HepG2 (cell line): ENCODE results near the gene ZNF394. TPM values are rescaled to one million over a fixed set of nuclear protein-coding genes. Genes with fewer than 3 reads are reported as not detected.
A peak's percentile ranks its signal among the peaks of the same experiment; 100 is the strongest.

Experiments
- BRCA1 ChIP-seq: sonication (generic); formaldehyde crosslinking; IDR thresholded peaks from 2 replicates; pipeline ENCODE4 v1.4.0; 2020; ENCODE audit warnings: missing genetic modification reagents
- CHD4 ChIP-seq: fragments of 200-600 bp; sonication (generic); IDR thresholded peaks from 2 replicates; pipeline ENCODE4 v1.7.0; 2017; ENCODE audit warnings: mild to moderate bottlenecking, low read length, borderline replicate concordance
- DRAP1 ChIP-seq: IDR thresholded peaks from 2 replicates; pipeline ENCODE4 v1.6.1; 2016; ENCODE audit warnings: missing genetic modification reagents, missing compliant biosample characterization
- FOXM1 ChIP-seq: sonication (generic); formaldehyde crosslinking; IDR thresholded peaks from 2 replicates; pipeline ENCODE4 v1.5.0; 2020; ENCODE audit warnings: missing genetic modification reagents
- GABPA ChIP-seq, 2 experiments: IDR thresholded peaks; 2 replicates each; pipeline ENCODE4 v1.6.1; 2011 to 2016; ENCODE audit warnings: low read depth in 2 of 2, low read length in 1 of 2, missing biosample characterization in 1 of 2, missing genetic modification characterization in 1 of 2
- HCFC1 ChIP-seq: fragments of 150-350 bp; IDR thresholded peaks from 2 replicates; pipeline ENCODE4 v1.6.1; 2014; ENCODE audit warnings: low read depth, low read length
- IKZF1 ChIP-seq: fragments of 450-650 bp; IDR thresholded peaks from 2 replicates; pipeline ENCODE4 v1.7.1; 2016
- KMT2A ChIP-seq: sonication (generic); formaldehyde crosslinking; IDR thresholded peaks from 2 replicates; pipeline ENCODE4 v1.4.0; 2020; ENCODE audit warnings: missing genetic modification reagents
- MBD4 ChIP-seq: IDR thresholded peaks from 2 replicates; pipeline ENCODE4 v1.6.1; 2012; ENCODE audit warnings: low read length, inconsistent platforms, borderline replicate concordance
- PAWR ChIP-seq: sonication (generic); formaldehyde crosslinking; IDR thresholded peaks from 2 replicates; pipeline ENCODE4 v1.4.0; 2020; ENCODE audit warnings: missing genetic modification reagents, mild to moderate bottlenecking, borderline replicate concordance
- PAXIP1 ChIP-seq: sonication (generic); formaldehyde crosslinking; conservative IDR thresholded peaks from 2 replicates; pipeline ENCODE4 v1.4.0; 2020; ENCODE audit warnings: mild to moderate bottlenecking, missing genetic modification reagents, moderate library complexity
- RCOR2 ChIP-seq: IDR thresholded peaks from 2 replicates; pipeline ENCODE4 v1.6.1; 2016; ENCODE audit warnings: missing biosample characterization, missing genetic modification reagents
- RFXAP ChIP-seq: sonication (generic); formaldehyde crosslinking; IDR thresholded peaks from 2 replicates; pipeline ENCODE4 v1.4.0; 2020; ENCODE audit warnings: missing genetic modification reagents, borderline replicate concordance
- SAP130 ChIP-seq: IDR thresholded peaks from 2 replicates; pipeline ENCODE4 v1.6.1; 2016; ENCODE audit warnings: low read depth
- SRSF1 ChIP-seq: fragments of 200-400 bp; formaldehyde crosslinking; optimal IDR thresholded peaks from 2 replicates; pipeline ENCODE3; 2017; ENCODE audit warnings: mild to moderate bottlenecking, low read depth, low read length, moderate library complexity
- STAG1 ChIP-seq: sonication (generic); formaldehyde crosslinking; IDR thresholded peaks from 2 replicates; pipeline ENCODE4 v1.4.0; 2020; ENCODE audit warnings: missing genetic modification reagents
- ZFP62 ChIP-seq: sonication (generic); formaldehyde crosslinking; IDR thresholded peaks from 2 replicates; pipeline ENCODE4 v1.4.0; 2020; ENCODE audit warnings: missing genetic modification reagents
- ZNF143 ChIP-seq: sonication (generic); formaldehyde crosslinking; IDR thresholded peaks from 2 replicates; pipeline ENCODE4 v1.4.0; 2020; ENCODE audit warnings: missing genetic modification reagents
- ZNF773 ChIP-seq: sonication (generic); formaldehyde crosslinking; IDR thresholded peaks from 2 replicates; pipeline ENCODE4 v1.4.0; 2020; ENCODE audit warnings: missing genetic modification reagents, borderline replicate concordance
- ZNF784 ChIP-seq: sonication (generic); formaldehyde crosslinking; IDR thresholded peaks from 2 replicates; pipeline ENCODE4 v1.5.1; 2020; ENCODE audit warnings: missing genetic modification reagents, mild to moderate bottlenecking, borderline replicate concordance
- polyA plus RNA-seq, 8 experiments: library from polyadenylated mRNA; depleted of rRNA in 3 of 8; stranded (reverse) in 7 of 8; unstranded in 1 of 8; fragments of >200 nt; fragmentation: Illumina TruSeq in 4 of 8; extraction: Trizol in 4 of 8; gene quantifications; 2 replicates each; pipeline versions ENCODE4 v1.2.1 to v1.2.3, GENCODE V29; 2011 to 2016; ENCODE audit warnings: low read depth in 4 of 8, missing spikeins in 1 of 8, mixed read lengths in 1 of 8; ENCODE audit not compliant: insufficient read depth in 1 of 8
- total RNA-seq, 5 experiments: library from RNA; depleted of rRNA; stranded (reverse); fragments of >200 nt; fragmentation: Illumina TruSeq; extraction: Trizol; gene quantifications; 2 replicates each; pipeline ENCODE4 v1.2.3, GENCODE V29; 2016; ENCODE audit warnings: low read depth in 1 of 5
- TF ChIP-seq, protein P1 (sequence below): sonication (generic); formaldehyde crosslinking; IDR thresholded peaks from 2 replicates; pipeline ENCODE4 v1.9.0; 2021; ENCODE audit warnings: missing genetic modification reagents, mild to moderate bottlenecking, borderline replicate concordance
- TF ChIP-seq, protein P2 (sequence below): sonication (generic); formaldehyde crosslinking; IDR thresholded peaks from 2 replicates; pipeline ENCODE4 v1.5.0; 2020; ENCODE audit warnings: mild to moderate bottlenecking, missing genetic modification reagents, borderline replicate concordance

Gene ZNF394
- total and polyA plus RNA-seq, 2 of the 13 experiments (the other 11 are each of a cell fraction or from before 2014, with no cell fraction given): 7.8 to 19.6 TPM

DNA sequence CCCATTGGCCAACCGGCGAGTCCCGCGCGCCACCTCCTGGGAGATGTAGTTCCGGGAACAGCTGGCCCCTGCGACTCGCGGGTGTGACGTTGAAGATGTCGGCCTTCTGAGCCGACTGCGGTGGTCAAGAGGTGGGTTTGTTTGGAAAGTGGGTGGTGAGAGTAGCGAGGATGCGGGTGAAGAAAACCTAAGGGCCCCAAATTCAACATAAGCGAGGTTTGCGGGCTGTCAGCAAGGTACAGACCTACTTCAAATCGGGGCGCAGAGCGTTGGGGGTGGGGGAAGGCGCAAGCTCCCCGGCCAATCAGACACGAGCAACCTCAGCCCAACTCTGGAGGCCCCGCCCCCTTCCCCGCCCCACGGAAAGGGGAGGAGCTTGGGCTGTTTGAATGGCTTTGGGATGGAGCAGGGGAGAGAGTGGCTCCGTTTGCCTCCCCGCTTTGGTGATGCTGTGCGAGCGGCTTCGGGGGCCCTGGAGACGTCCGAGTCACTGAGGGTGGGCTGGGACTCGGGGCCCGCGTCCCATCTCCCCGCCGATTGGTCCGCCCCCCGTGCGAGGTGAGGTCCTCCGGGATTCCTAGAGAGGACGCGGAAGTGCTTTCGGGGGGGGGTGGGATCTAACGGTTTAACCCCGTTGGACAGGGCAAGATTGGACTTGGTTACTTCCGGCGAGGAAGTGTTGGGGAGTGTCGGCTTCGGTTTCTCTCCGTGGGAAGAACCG lies 4.7 kb upstream of the ZNF394 start, which contains the start of gene ZKSCAN5 (continued):
- peak; percentile 41 for TF ChIP-seq PAXIP1 (CRISPR knock-in tag)
- TF ChIP-seq FOXM1: no peak
- TF ChIP-seq, protein P1, sequence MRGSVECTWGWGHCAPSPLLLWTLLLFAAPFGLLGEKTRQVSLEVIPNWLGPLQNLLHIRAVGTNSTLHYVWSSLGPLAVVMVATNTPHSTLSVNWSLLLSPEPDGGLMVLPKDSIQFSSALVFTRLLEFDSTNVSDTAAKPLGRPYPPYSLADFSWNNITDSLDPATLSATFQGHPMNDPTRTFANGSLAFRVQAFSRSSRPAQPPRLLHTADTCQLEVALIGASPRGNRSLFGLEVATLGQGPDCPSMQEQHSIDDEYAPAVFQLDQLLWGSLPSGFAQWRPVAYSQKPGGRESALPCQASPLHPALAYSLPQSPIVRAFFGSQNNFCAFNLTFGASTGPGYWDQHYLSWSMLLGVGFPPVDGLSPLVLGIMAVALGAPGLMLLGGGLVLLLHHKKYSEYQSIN (CRISPR knock-in tag): no peak
- TF ChIP-seq KMT2A: 0 out of 2 replicates have a peak, but pooled peaks have one; percentile 78
- no peak for TF ChIP-seq CHD4
- TF ChIP-seq PAWR (CRISPR knock-in tag): no peak
- no peak for TF ChIP-seq ZFP62
- peak; percentile 92 for TF ChIP-seq SAP130
- no peak for TF ChIP-seq STAG1
- no peak for TF ChIP-seq MBD4
- 0 out of 2 replicates have a peak, but pooled peaks have one; percentile 49 for TF ChIP-seq DRAP1 (CRISPR knock-in tag)
- no peak for TF ChIP-seq RCOR2 (CRISPR knock-in tag)
- no peak for TF ChIP-seq IKZF1
- no peak; the same call in 1 of the 2 replicates for TF ChIP-seq ZNF784 (CRISPR knock-in tag)
- peak; percentile 89 for TF ChIP-seq HCFC1
- TF ChIP-seq SRSF1: peak; percentile 90
- TF ChIP-seq ZNF143 (CRISPR knock-in tag): peak; percentile 94
- no peak for TF ChIP-seq ZNF773 (CRISPR knock-in tag)
- peak; percentile 88 for TF ChIP-seq GABPA (IDR thresholded peaks at IDR 0.05; ENCODE audit: low read depth, low read length)
- peak; percentile 99 for TF ChIP-seq GABPA (CRISPR knock-in tag; IDR thresholded peaks at IDR 0.05; ENCODE audit: low read depth)
- peak; percentile 17; the same call in 1 of the 2 replicates for TF ChIP-seq RFXAP (CRISPR knock-in tag)
- TF ChIP-seq BRCA1 (CRISPR knock-in tag): no peak
- TF ChIP-seq, protein P2, sequence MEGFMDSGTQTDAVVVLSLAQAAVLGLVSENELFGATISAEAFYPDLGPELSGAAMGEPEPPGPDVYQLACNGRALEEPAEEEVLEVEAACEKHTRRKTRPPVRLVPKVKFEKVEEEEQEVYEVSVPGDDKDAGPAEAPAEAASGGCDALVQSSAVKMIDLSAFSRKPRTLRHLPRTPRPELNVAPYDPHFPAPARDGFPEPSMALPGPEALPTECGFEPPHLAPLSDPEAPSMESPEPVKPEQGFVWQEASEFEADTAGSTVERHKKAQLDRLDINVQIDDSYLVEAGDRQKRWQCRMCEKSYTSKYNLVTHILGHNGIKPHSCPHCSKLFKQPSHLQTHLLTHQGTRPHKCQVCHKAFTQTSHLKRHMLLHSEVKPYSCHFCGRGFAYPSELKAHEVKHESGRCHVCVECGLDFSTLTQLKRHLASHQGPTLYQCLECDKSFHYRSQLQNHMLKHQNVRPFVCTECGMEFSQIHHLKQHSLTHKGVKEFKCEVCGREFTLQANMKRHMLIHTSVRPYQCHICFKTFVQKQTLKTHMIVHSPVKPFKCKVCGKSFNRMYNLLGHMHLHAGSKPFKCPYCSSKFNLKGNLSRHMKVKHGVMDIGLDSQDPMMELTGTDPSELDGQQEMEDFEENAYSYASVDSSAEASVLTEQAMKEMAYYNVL (CRISPR knock-in tag): peak; percentile 31; the same call in 1 of the 2 replicates
